Measurements from ENCODE around the gene MR1. TPM values are rescaled to one million over a fixed set of nuclear protein-coding genes. Genes with fewer than 3 reads are reported as not detected.

Gene MR1
- total and polyA plus RNA-seq, 9 of the 15 experiments (the other 6 are each of a cell fraction or from before 2014, with no cell fraction given), result 9.7 to 21.7 (median 15.6) TPM

DNA sequence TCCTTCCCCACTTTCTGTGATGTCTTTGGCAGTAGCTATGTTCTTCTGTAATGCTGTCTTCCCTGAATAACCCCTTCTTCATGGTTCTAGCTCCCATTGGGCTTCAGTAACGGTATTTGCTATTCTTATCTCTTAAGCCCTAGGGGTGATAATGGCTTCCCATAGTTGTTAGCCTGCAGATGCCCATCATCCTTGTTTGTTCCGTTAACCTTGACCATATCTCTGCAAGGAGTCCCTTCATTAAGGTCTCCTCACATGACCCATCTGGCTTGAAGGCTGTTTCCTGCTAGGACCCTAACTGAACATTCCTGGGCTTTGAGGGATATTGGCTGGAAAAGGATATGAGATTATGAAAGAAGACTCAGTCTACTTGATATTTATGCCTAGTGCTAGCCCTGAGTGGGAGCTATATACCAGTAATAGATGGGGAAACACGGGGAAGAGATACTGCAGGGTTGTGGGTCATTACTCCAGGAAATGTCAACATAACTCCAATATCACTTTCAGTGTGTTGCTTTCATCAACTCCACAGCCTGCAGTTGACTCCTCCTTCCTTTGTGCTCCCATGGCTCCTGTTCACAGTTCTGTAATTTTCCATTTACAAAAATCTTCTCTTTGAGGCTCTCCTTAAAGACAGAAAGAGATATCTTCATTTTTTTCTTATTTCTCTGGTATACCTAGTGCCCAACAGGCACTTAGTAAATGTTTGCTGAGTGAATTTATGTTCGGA lies 2.5 kb downstream of the MR1 start (continued):
- TF ChIP-seq, protein P1, sequence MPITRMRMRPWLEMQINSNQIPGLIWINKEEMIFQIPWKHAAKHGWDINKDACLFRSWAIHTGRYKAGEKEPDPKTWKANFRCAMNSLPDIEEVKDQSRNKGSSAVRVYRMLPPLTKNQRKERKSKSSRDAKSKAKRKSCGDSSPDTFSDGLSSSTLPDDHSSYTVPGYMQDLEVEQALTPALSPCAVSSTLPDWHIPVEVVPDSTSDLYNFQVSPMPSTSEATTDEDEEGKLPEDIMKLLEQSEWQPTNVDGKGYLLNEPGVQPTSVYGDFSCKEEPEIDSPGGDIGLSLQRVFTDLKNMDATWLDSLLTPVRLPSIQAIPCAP (CRISPR knock-in tag; IDR thresholded peaks at IDR 0.05; ENCODE audit: borderline replicate concordance), result no peak
- no peak for TF ChIP-seq HNRNPL (IDR thresholded peaks at IDR 0.05; ENCODE audit: low read depth, low read length)
- TF ChIP-seq, protein P2, sequence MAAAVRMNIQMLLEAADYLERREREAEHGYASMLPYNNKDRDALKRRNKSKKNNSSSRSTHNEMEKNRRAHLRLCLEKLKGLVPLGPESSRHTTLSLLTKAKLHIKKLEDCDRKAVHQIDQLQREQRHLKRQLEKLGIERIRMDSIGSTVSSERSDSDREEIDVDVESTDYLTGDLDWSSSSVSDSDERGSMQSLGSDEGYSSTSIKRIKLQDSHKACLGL (CRISPR knock-in tag; IDR thresholded peaks at IDR 0.05; ENCODE audit: borderline replicate concordance, poor library complexity, severe bottlenecking), result no peak
- no peak for TF ChIP-seq ZNF785 (CRISPR knock-in tag; IDR thresholded peaks at IDR 0.05)
- no peak for TF ChIP-seq ZNF77 (CRISPR knock-in tag; IDR thresholded peaks at IDR 0.05)
- TF ChIP-seq NCOA1 (IDR thresholded peaks at IDR 0.05; ENCODE audit: low read depth), result no peak
- TF ChIP-seq, protein P3, sequence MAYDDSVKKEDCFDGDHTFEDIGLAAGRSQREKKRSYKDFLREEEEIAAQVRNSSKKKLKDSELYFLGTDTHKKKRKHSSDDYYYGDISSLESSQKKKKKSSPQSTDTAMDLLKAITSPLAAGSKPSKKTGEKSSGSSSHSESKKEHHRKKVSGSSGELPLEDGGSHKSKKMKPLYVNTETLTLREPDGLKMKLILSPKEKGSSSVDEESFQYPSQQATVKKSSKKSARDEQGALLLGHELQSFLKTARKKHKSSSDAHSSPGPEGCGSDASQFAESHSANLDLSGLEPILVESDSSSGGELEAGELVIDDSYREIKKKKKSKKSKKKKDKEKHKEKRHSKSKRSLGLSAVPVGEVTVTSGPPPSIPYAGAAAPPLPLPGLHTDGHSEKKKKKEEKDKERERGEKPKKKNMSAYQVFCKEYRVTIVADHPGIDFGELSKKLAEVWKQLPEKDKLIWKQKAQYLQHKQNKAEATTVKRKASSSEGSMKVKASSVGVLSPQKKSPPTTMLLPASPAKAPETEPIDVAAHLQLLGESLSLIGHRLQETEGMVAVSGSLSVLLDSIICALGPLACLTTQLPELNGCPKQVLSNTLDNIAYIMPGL (CRISPR knock-in tag; IDR thresholded peaks at IDR 0.05), result no peak
- TF ChIP-seq ZNF79 (CRISPR knock-in tag; IDR thresholded peaks at IDR 0.05; ENCODE audit: low read depth), result no peak
- no peak for TF ChIP-seq NFE2 (IDR thresholded peaks at IDR 0.05; ENCODE audit: low read depth)
- no peak for TF ChIP-seq ZNF408 (CRISPR knock-in tag; IDR thresholded peaks at IDR 0.05; ENCODE audit: low read depth)
- TF ChIP-seq KAT2B (IDR thresholded peaks at IDR 0.05; ENCODE audit: low read depth, low read length), result no peak
- TF ChIP-seq, protein P4, sequence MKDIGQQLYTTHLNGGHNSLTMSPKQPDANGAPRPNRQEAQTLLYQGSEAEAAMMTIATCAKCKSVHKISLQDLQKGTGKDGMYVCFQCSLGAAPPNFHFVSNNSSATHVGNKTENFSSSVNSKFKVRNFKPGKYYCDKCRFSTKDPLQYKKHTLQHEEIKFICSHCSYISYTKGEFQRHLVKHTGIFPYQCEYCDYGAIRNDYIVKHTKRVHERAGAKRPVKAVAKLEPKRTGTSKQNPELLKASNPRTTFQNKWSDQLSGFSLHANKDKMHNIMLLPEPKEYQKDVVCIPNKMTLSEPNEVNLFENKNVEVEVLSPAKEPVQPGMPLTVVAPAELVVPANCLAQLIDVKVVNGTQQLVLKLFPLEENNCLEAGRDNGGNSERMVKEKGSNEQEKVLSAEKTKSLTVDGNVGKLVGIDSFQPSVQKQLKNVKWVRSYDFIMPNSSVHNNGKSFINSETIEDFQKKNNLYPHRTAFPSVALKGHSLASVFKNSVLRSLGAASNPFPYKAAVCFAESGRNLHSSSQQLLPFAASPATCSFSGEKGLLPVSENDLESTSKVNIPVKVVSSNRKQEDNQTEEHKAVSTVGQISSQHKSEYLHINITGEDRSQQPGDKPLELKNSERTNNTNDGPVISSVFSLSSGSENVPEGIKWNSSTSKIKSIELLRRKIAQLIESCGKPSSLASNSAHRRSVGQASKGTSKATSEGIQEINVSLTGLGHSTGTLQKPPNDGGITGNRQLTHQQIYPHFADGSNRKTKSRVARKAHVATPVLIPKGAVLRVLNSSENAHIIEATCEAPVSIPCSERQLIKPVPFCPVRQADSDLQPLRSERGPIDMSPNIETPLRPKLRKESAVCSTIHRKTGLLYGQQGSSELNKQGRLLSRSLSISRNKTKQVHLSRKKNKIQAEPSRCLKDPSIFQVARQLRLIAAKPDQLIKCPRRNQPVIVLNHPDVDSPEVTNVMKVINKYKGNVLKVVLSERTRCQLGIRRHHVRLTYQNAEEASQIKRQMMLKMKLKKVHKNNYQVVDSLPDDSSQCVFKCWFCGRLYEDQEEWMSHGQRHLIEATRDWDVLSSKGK (CRISPR knock-in tag; IDR thresholded peaks at IDR 0.05), result no peak
- TF ChIP-seq, protein P5, sequence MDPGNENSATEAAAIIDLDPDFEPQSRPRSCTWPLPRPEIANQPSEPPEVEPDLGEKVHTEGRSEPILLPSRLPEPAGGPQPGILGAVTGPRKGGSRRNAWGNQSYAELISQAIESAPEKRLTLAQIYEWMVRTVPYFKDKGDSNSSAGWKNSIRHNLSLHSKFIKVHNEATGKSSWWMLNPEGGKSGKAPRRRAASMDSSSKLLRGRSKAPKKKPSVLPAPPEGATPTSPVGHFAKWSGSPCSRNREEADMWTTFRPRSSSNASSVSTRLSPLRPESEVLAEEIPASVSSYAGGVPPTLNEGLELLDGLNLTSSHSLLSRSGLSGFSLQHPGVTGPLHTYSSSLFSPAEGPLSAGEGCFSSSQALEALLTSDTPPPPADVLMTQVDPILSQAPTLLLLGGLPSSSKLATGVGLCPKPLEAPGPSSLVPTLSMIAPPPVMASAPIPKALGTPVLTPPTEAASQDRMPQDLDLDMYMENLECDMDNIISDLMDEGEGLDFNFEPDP (CRISPR knock-in tag; IDR thresholded peaks at IDR 0.05), result no peak
- TF ChIP-seq, protein P6, sequence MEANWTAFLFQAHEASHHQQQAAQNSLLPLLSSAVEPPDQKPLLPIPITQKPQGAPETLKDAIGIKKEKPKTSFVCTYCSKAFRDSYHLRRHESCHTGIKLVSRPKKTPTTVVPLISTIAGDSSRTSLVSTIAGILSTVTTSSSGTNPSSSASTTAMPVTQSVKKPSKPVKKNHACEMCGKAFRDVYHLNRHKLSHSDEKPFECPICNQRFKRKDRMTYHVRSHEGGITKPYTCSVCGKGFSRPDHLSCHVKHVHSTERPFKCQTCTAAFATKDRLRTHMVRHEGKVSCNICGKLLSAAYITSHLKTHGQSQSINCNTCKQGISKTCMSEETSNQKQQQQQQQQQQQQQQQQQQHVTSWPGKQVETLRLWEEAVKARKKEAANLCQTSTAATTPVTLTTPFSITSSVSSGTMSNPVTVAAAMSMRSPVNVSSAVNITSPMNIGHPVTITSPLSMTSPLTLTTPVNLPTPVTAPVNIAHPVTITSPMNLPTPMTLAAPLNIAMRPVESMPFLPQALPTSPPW (CRISPR knock-in tag; IDR thresholded peaks at IDR 0.05), result no peak
- TF ChIP-seq SNIP1 (IDR thresholded peaks at IDR 0.05; ENCODE audit: low read depth), result no peak
- TF ChIP-seq YY1 (IDR thresholded peaks at IDR 0.05; ENCODE audit: borderline replicate concordance in 1 of 3, control insufficient read depth in 1 of 3, extremely low read depth in 1 of 3, insufficient read depth in 3 of 3, insufficient read length in 1 of 3, insufficient replicate concordance in 2 of 3, low read depth in 1 of 3, low read length in 2 of 3), result no peak
- no peak for TF ChIP-seq KDM4B (IDR thresholded peaks at IDR 0.05; ENCODE audit: borderline replicate concordance in 2 of 2, low read depth in 1 of 2)
